ENCODE measurements around the gene TAL2. TPM values are rescaled to one million over a fixed set of nuclear protein-coding genes. Genes with fewer than 3 reads are reported as not detected.

The TAL2 gene
- total and polyA plus RNA-seq, 2 donors (not counting 3 experiments of a cell fraction or from before 2014, with no cell fraction given): 0.30 TPM; not detected in 1

DNA sequence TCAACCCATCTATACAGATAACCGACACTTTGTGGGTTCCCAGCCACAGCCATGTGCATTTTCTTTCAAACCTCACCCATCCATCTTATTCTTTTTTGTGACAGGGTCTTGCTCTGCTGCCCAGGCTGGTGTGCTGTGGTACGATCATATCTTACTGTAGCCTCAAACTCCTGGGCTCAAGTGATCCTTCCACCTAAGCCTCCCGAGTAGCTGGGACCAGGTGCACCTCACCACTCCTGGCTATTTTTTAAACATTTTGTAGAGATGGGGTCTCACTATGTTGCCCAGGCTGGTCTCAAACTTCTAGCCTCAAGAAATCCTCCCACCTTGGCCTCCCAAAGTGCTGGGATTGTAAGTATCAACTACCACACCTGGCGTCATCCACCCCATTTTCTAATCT, 24.7 kb downstream of the TAL2 start:
- intact Hi-C loops (cut with micrococcal nuclease): no loop called here
- no peak overlapping the region for H3K27ac ChIP-seq (ENCODE audit: insufficient read depth, low read depth, low read length)
- no peaks in the 10 kb centered on the region for H3K9me1 ChIP-seq (replicated peaks; ENCODE audit: control insufficient read depth, extremely low read depth, insufficient read depth, low read length)
- H4K20me1 ChIP-seq (replicated peaks; ENCODE audit: control insufficient read depth, extremely low read depth, insufficient read depth, low read length): no peaks in the 10 kb centered on the region
- no peak overlapping the region for H3K9ac ChIP-seq (replicated peaks; ENCODE audit: extremely low read depth, insufficient read depth, low read length)
- no TSS peak for BruUV-seq (replicated peaks)
- CTCF ChIA-PET: no interaction called here
- peaks cover 12 to 14% of the 10 kb centered on the region in 2 experiments for H3K27me3 ChIP-seq (ENCODE audit: control insufficient read depth in 2 of 2, insufficient read depth in 2 of 2, low read length in 2 of 2)
- H3K36me3 ChIP-seq (ENCODE audit: control insufficient read depth in 2 of 2, extremely low read depth in 1 of 2, insufficient read depth in 2 of 2, low read length in 2 of 2): no peaks in the 10 kb centered on the region
- TF ChIP-seq GATA2 (IDR thresholded peaks at IDR 0.05; ENCODE audit: insufficient read depth, insufficient read length, low read depth, low read length): no peak
- no peak for TF ChIP-seq MAX (IDR thresholded peaks at IDR 0.05; ENCODE audit: insufficient read depth, insufficient read length)
- no peak for TF ChIP-seq FOS (IDR thresholded peaks at IDR 0.05; ENCODE audit: borderline replicate concordance, insufficient read depth, low read length)
- no peak for TF ChIP-seq POLR2AphosphoS5 (IDR thresholded peaks at IDR 0.05; ENCODE audit: insufficient read depth, low read depth, low read length)
- no peak for TF ChIP-seq EZH2 (IDR thresholded peaks at IDR 0.05; ENCODE audit: borderline replicate concordance, low read depth, low read length, severe bottlenecking)
- TF ChIP-seq JUN (IDR thresholded peaks at IDR 0.05; ENCODE audit: borderline replicate concordance, insufficient read depth, insufficient read length, low read depth): no peak
- no peak for TF ChIP-seq MYC (IDR thresholded peaks at IDR 0.05; ENCODE audit: low read depth, low read length)
- no peak for TF ChIP-seq CTCF (IDR thresholded peaks at IDR 0.05; ENCODE audit: extremely low read depth in 1 of 2, insufficient read depth in 1 of 2, low read depth in 1 of 2, low read length in 2 of 2)
- no peak for TF ChIP-seq POLR2A (IDR thresholded peaks at IDR 0.05; ENCODE audit: low read depth, low read length)
- POLR2A ChIA-PET: no interaction called here
- no peak overlapping the region for H3K4me3 ChIP-seq (replicated peaks in 1 of 3; ENCODE audit: insufficient read depth in 1 of 3, low read depth in 1 of 3, low read length in 3 of 3)
- dilution Hi-C loops (cut with MboI; ENCODE audit: extremely low pct_ligation_motif_present, low sequenced_read_pairs): no loop called here
- no peaks in the 10 kb centered on the region for H3K9me3 ChIP-seq (replicated peaks; ENCODE audit: control insufficient read depth, insufficient read depth, low read length)
- no peak overlapping the region for H3K4me2 ChIP-seq (ENCODE audit: insufficient read depth, low read length)
- FAIRE-seq (no peak), DNase-seq (ENCODE audit: low read depth, low spot score) (no peak)
- no peaks in the 10 kb centered on the region for H3K79me2 ChIP-seq (ENCODE audit: control insufficient read depth, insufficient read depth, low read length)
- no peak overlapping the region for H2AFZ ChIP-seq (ENCODE audit: low read depth, low read length)
- H3K4me1 ChIP-seq (ENCODE audit: control insufficient read depth, extremely low read depth, insufficient read depth, low read length): no peaks in the 10 kb centered on the region
